Loucy (cell line): Measurements from ENCODE around the gene ZFHX3.

Source experiments
- H2AFZ ChIP-seq: fragments of 200-600 bp; sonication (generic); 2 replicates; pipeline ENCODE4 v1.6.0; 2016; ENCODE audit warnings: antibody characterized with exemption, mild to moderate bottlenecking, low read length, moderate library complexity
- H3F3A ChIP-seq: fragments of 200-600 bp; 2 replicates; pipeline ENCODE4 v1.6.0; 2016; ENCODE audit warnings: antibody characterized with exemption, low read depth, mild to moderate bottlenecking
- H3K27me3 ChIP-seq: fragments of 200-600 bp; sonication (generic); 2 replicates; pipeline ENCODE4 v1.6.1; 2014; ENCODE audit warnings: low read length, mild to moderate bottlenecking; ENCODE audit not compliant: insufficient read depth, poor library complexity, severe bottlenecking
- H3K36me3 ChIP-seq: fragments of 200-600 bp; sonication (generic); 2 replicates; pipeline ENCODE4 v1.6.1; 2016; ENCODE audit warnings: low read length; ENCODE audit not compliant: insufficient read depth
- H3K4me1 ChIP-seq: fragments of 200-600 bp; sonication (generic); 2 replicates; pipeline ENCODE4 v1.5.1; 2014; ENCODE audit warnings: low read length, mild to moderate bottlenecking; ENCODE audit not compliant: insufficient read depth, poor library complexity, severe bottlenecking
- H3K4me2 ChIP-seq: fragments of 200-600 bp; sonication (generic); 2 replicates; pipeline ENCODE4 v1.6.0; 2014; ENCODE audit warnings: antibody characterized with exemption, low read length, low read depth, mild to moderate bottlenecking; ENCODE audit not compliant: poor library complexity, severe bottlenecking
- H3K4me3 ChIP-seq: fragments of 200-600 bp; sonication (generic); 2 replicates; pipeline ENCODE4 v1.5.1; 2014; ENCODE audit warnings: low read length, mild to moderate bottlenecking, mixed read lengths; ENCODE audit not compliant: poor library complexity, severe bottlenecking
- H3K79me2 ChIP-seq: fragments of 200-600 bp; sonication (generic); 2 replicates; pipeline ENCODE4 v1.6.1; 2014; ENCODE audit warnings: low read length; ENCODE audit not compliant: insufficient read depth
- H3K9ac ChIP-seq: fragments of 200-600 bp; sonication (generic); 2 replicates; pipeline ENCODE4 v1.6.0; 2014; ENCODE audit warnings: mild to moderate bottlenecking, low read depth, low read length, moderate library complexity; ENCODE audit not compliant: poor library complexity, severe bottlenecking
- H3K9me2 ChIP-seq: fragments of 200-600 bp; sonication (generic); replicated peaks from 2 replicates; pipeline ENCODE4 v1.6.1; 2016; ENCODE audit warnings: low read depth, low read length, mixed read lengths
- H3K9me3 ChIP-seq: fragments of 200-600 bp; sonication (generic); 2 replicates; pipeline ENCODE4 v1.6.1; 2014; ENCODE audit warnings: mild to moderate bottlenecking, antibody characterized with exemption, low read length, low read depth; ENCODE audit not compliant: insufficient read depth
- H4K20me1 ChIP-seq: fragments of 200-600 bp; sonication (generic); 2 replicates; pipeline ENCODE4 v1.6.0; 2014; ENCODE audit warnings: antibody characterized with exemption, low read length, mild to moderate bottlenecking; ENCODE audit not compliant: insufficient read depth, poor library complexity, severe bottlenecking
- CTCF ChIP-seq: fragments of 200-600 bp; sonication (generic); conservative IDR thresholded peaks from 2 replicates; pipeline ENCODE4 v1.5.1; 2014; ENCODE audit warnings: mild to moderate bottlenecking, antibody characterized with exemption, low read length
- EZH2phosphoT487 ChIP-seq: fragments of 200-600 bp; IDR thresholded peaks from 2 replicates; pipeline ENCODE4 v1.6.1; 2018; ENCODE audit warnings: antibody characterized with exemption, mild to moderate bottlenecking, moderate library complexity, borderline replicate concordance

Gene ZFHX3

GRCh38 chr16:72975809-72976437, 72.0 kb downstream of the ZFHX3 start:
- no peaks in the 10 kb centered on the region for H3K9me2 ChIP-seq
- H3F3A ChIP-seq, result no peaks in the 10 kb centered on the region
- H3K4me2 ChIP-seq, result no peak overlapping the region
- H3K9me3 ChIP-seq, result no peaks in the 10 kb centered on the region
- no peaks in the 10 kb centered on the region for H3K79me2 ChIP-seq
- no peaks in the 10 kb centered on the region for H4K20me1 ChIP-seq
- H3K4me1 ChIP-seq, result peaks cover 6% of the 10 kb centered on the region
- H3K9ac ChIP-seq, result no peak overlapping the region
- no peak overlapping the region for H3K4me3 ChIP-seq
- H2AFZ ChIP-seq, result no peak overlapping the region
- no peaks in the 10 kb centered on the region for H3K27me3 ChIP-seq
- TF ChIP-seq CTCF (no peak), EZH2phosphoT487 (no peak)
- no peaks in the 10 kb centered on the region for H3K36me3 ChIP-seq

GRCh38 chr16:72974142-72974769, 73.7 kb downstream of the ZFHX3 start:
- no peaks in the 10 kb centered on the region for H3F3A ChIP-seq
- H3K9me2 ChIP-seq, result no peaks in the 10 kb centered on the region
- no peak overlapping the region for H3K4me2 ChIP-seq
- no peaks in the 10 kb centered on the region for H3K9me3 ChIP-seq
- TF ChIP-seq EZH2phosphoT487 (no peak), CTCF (no peak)
- H3K36me3 ChIP-seq, result no peaks in the 10 kb centered on the region
- no peak overlapping the region for H3K4me3 ChIP-seq
- no peaks in the 10 kb centered on the region for H3K79me2 ChIP-seq
- H3K9ac ChIP-seq, result no peak overlapping the region
- peaks cover 7% of the 10 kb centered on the region for H3K4me1 ChIP-seq
- no peak overlapping the region for H2AFZ ChIP-seq
- H4K20me1 ChIP-seq, result no peaks in the 10 kb centered on the region
- no peaks in the 10 kb centered on the region for H3K27me3 ChIP-seq

GRCh38 chr16:72972878-72973571, 74.9 kb downstream of the ZFHX3 start:
- Histone ChIP-seq H3K4me1 (peaks cover 13% of the 10 kb centered on the region), H3K9me2 (no peaks in the 10 kb centered on the region), H3K79me2 (no peaks in the 10 kb centered on the region), H2AFZ (no peak overlapping the region), H3K27me3 (no peaks in the 10 kb centered on the region), H3F3A (no peaks in the 10 kb centered on the region), H3K9me3 (no peaks in the 10 kb centered on the region), H3K4me3 (no peak overlapping the region), H3K36me3 (no peaks in the 10 kb centered on the region), H4K20me1 (no peaks in the 10 kb centered on the region), H3K4me2 (no peak overlapping the region), H3K9ac (no peak overlapping the region)
- no peak for TF ChIP-seq CTCF
